K562 (cell line): ENCODE measurements around the gene SLC11A1. TPM values are rescaled to one million over a fixed set of nuclear protein-coding genes. Genes with fewer than 3 reads are reported as not detected.

Experiments
- ATAC-seq: fragments of 200-7000 bp; cut with Tn5 transposase; 3 replicates; pipeline ENCODE4 v1.9.1; 2020; ENCODE audit warnings: moderate library complexity
- BruUV-seq: library from RNA; stranded (reverse); fragments of 400-500 nt; replicated peaks from 2 replicates; lab custom pipeline; 2021; lab: Mats Ljungman, UMichigan
- CTCF ChIA-PET: fragments of 300-600 bp; formaldehyde crosslinking; extraction: SDS; loops from one replicate; lab custom pipeline; 2021; ENCODE audit warnings: low intra/inter-chr PET ratio; lab: Yijun Ruan, JAX
- POLR2A ChIA-PET: fragments of 300-600, 350-650 bp; sonication (Branson Sonifier 250); formaldehyde crosslinking; extraction: SDS; loops from one replicate; lab custom pipeline; 2021; ENCODE audit warnings: antibody characterized with exemption, inconsistent platforms; lab: Yijun Ruan, JAX
- DNase-seq, 4 experiments: peaks; one replicate each; pipeline versions ENCODE4 v3.0.0 to v3.0.0-alpha.2; 2011 to 2018; ENCODE audit warnings: low spot score in 3 of 4, mixed read lengths in 3 of 4; ENCODE audit errors: extremely low read depth in 1 of 4
- FAIRE-seq: peaks from 2 replicates; lab custom pipeline; 2011; peaks lifted over from hg19 to GRCh38; lab: Jason Lieb, UNC
- H2AFZ ChIP-seq: 2 replicates; pipeline ENCODE4 v1.6.0; 2011; ENCODE audit warnings: low read depth, low read length, control low read depth, inconsistent platforms
- H3K27ac ChIP-seq: fragments of 200-600 bp; 3 replicates; pipeline ENCODE4 v1.8.0; 2011; ENCODE audit warnings: low read depth, mild to moderate bottlenecking, control low read depth, inconsistent platforms, low read length, moderate library complexity, mixed read lengths; ENCODE audit errors: extremely low read depth
- H3K27me3 ChIP-seq, 2 experiments: fragments of 300-600 bp in 1 of 2; 2 replicates in 1 of 2; 3 replicates in 1 of 2; pipeline versions ENCODE4 v1.6.0 to v1.8.0; 2011; ENCODE audit warnings: inconsistent platforms in 2 of 2, low read length in 2 of 2, mild to moderate bottlenecking in 1 of 2, mixed read lengths in 1 of 2, moderate library complexity in 1 of 2; ENCODE audit not compliant: control insufficient read depth in 2 of 2, insufficient read depth in 2 of 2
- H3K36me3 ChIP-seq: fragments of 300-600 bp; 3 replicates; pipeline ENCODE4 v1.8.0; 2011; ENCODE audit warnings: mild to moderate bottlenecking, low read length, inconsistent platforms; ENCODE audit not compliant: control insufficient read depth, insufficient read depth
- H3K4me1 ChIP-seq, 2 experiments: fragments of 200-600 bp in 1 of 2; replicated peaks in 1 of 2; 2 replicates in 1 of 2; 3 replicates in 1 of 2; pipeline versions ENCODE4 v1.5.1 to v1.8.0; 2011; ENCODE audit warnings: inconsistent platforms in 2 of 2, low read length in 2 of 2, mild to moderate bottlenecking in 1 of 2, mixed read lengths in 1 of 2, moderate library complexity in 1 of 2; ENCODE audit not compliant: control insufficient read depth in 2 of 2, insufficient read depth in 2 of 2
- H3K4me2 ChIP-seq: 2 replicates; pipeline ENCODE4 v1.6.1; 2011; ENCODE audit warnings: low read length, control low read depth, inconsistent platforms, mixed read lengths; ENCODE audit not compliant: insufficient read depth
- H3K4me3 ChIP-seq: fragments of 200-600 bp; sonication (generic), shearing (Covaris generic); 2 replicates; pipeline ENCODE4 v1.5.1; 2016; ENCODE audit warnings: control low read depth, inconsistent platforms
- H3K79me2 ChIP-seq: fragments of 200-600 bp; 3 replicates; pipeline ENCODE4 v1.8.0; 2011; ENCODE audit warnings: low read length, inconsistent platforms; ENCODE audit not compliant: control insufficient read depth, insufficient read depth
- H3K9ac ChIP-seq, 2 experiments: 2 replicates each; pipeline versions ENCODE4 v1.6.0 to v1.6.1; 2011; ENCODE audit warnings: low read depth in 2 of 2, low read length in 2 of 2, control low read depth in 1 of 2, inconsistent platforms in 1 of 2, mild to moderate bottlenecking in 1 of 2, mixed read lengths in 1 of 2; ENCODE audit not compliant: insufficient read depth in 1 of 2
- H3K9me1 ChIP-seq: one replicate; pipeline ENCODE4 v1.6.0; 2011; ENCODE audit warnings: inconsistent platforms, mild to moderate bottlenecking, low read length, moderate library complexity; ENCODE audit not compliant: control insufficient read depth, insufficient read depth
- H3K9me3 ChIP-seq: replicated peaks from 2 replicates; pipeline ENCODE4 v1.5.1; 2011; ENCODE audit warnings: low read depth, low read length, inconsistent platforms; ENCODE audit not compliant: control insufficient read depth, insufficient read depth
- H4K20me1 ChIP-seq: replicated peaks from 2 replicates; pipeline ENCODE4 v1.6.1; 2011; ENCODE audit warnings: low read length, inconsistent platforms, mixed read lengths; ENCODE audit not compliant: control insufficient read depth, insufficient read depth
- ATF7 ChIP-seq: fragments of 450-650 bp; IDR thresholded peaks from 2 replicates; pipeline ENCODE4 v1.7.1; 2014; ENCODE audit warnings: mild to moderate bottlenecking, moderate library complexity
- DACH1 ChIP-seq: fragments of 450-650 bp; IDR thresholded peaks from 2 replicates; pipeline ENCODE4 v1.6.1; 2018; ENCODE audit not compliant: partially characterized antibody
- E2F1 ChIP-seq: sonication (generic); formaldehyde crosslinking; IDR thresholded peaks from 2 replicates; pipeline ENCODE4 v1.8.1; 2023; ENCODE audit warnings: mild to moderate bottlenecking, missing genetic modification reagents, moderate library complexity
- EGR1 ChIP-seq: fragments of 450-650 bp; conservative IDR thresholded peaks from 2 replicates; pipeline ENCODE4 v1.6.1; 2017; ENCODE audit warnings: mild to moderate bottlenecking
- KHSRP ChIP-seq: fragments of 450-650 bp; IDR thresholded peaks from 2 replicates; pipeline ENCODE4 v1.6.1; 2017
- MAFF ChIP-seq: IDR thresholded peaks from 2 replicates; pipeline ENCODE4 v1.6.1; 2012; ENCODE audit warnings: low read length, improper control_type of control experiment
- MAFK ChIP-seq: IDR thresholded peaks from 2 replicates; pipeline ENCODE4 v1.6.1; 2011; ENCODE audit warnings: low read length, improper control_type of control experiment
- MITF ChIP-seq: IDR thresholded peaks from 2 replicates; pipeline ENCODE4 v1.6.1; 2014; ENCODE audit warnings: antibody characterized with exemption
- MNT ChIP-seq, 2 experiments: fragments of 450-650 bp; conservative IDR thresholded peaks; 2 replicates each; pipeline ENCODE4 v1.6.1; 2017; ENCODE audit warnings: mild to moderate bottlenecking in 2 of 2, moderate library complexity in 2 of 2
- NBN ChIP-seq: fragments of 450-650 bp; IDR thresholded peaks from 2 replicates; pipeline ENCODE4 v1.6.1; 2016; ENCODE audit warnings: low read depth, mild to moderate bottlenecking
- NFXL1 ChIP-seq: fragments of 450-650 bp; formaldehyde crosslinking; IDR thresholded peaks from 2 replicates; pipeline ENCODE4 v1.4.0; 2021; ENCODE audit warnings: mild to moderate bottlenecking
- NR4A1 ChIP-seq, 2 experiments: fragments of 250-450 bp in 1 of 2; fragments of 450-650 bp in 1 of 2; sonication (Bioruptor Pico) in 1 of 2; IDR thresholded peaks; 2 replicates each; pipeline versions ENCODE4 v1.4.0 to v1.6.1; 2016 to 2020; ENCODE audit warnings: mild to moderate bottlenecking in 2 of 2, missing compliant biosample characterization in 1 of 2, missing genetic modification characterization in 1 of 2, moderate library complexity in 1 of 2
- PBX2 ChIP-seq, 2 experiments: IDR thresholded peaks in 1 of 2; conservative IDR thresholded peaks in 1 of 2; 2 replicates each; pipeline ENCODE4 v1.6.1; 2016; ENCODE audit warnings: low read depth in 2 of 2, mild to moderate bottlenecking in 1 of 2, missing compliant biosample characterization in 1 of 2, missing genetic modification characterization in 1 of 2, moderate library complexity in 1 of 2
- SOX6 ChIP-seq: fragments of 450-650 bp; IDR thresholded peaks from 2 replicates; pipeline ENCODE4 v1.6.1; 2014; ENCODE audit warnings: mild to moderate bottlenecking
- ZNF696 ChIP-seq: fragments of 250-450 bp; sonication (Bioruptor Pico); conservative IDR thresholded peaks from 2 replicates; pipeline ENCODE4 v1.4.0; 2020; ENCODE audit warnings: mild to moderate bottlenecking, moderate library complexity
- WGBS: fragments of 100-300 bp; shearing (Covaris generic); methylation state at CpG from one replicate; pipeline ENCODE4 v1.1.6; 2016; ENCODE audit warnings: low coverage, mixed read lengths; ENCODE audit not compliant: insufficient coverage; ENCODE audit errors: missing lambda C conversion rate; 5-methylcytosine and 5-hydroxymethylcytosine counted together
- in situ Hi-C: fragments of 300-500 bp; cut with MboI; formaldehyde crosslinking; loops from 4 replicates; pipeline ENCODE4 v1.15.0; 2018; ENCODE audit warnings: inconsistent platforms, mixed read lengths
- intact Hi-C: fragments of 100-400 bp; cut with micrococcal nuclease; formaldehyde crosslinking; loops from 2 replicates; pipeline ENCODE4 v1.14.2; 2022
- polyA plus RNA-seq, 8 experiments: library from polyadenylated mRNA; depleted of rRNA in 4 of 8; stranded (reverse) in 5 of 8; unstranded in 3 of 8; fragments of >200 nt; fragmentation: Nextera tagmentation in 2 of 8; fragmentation: Illumina TruSeq in 1 of 8; extraction: Ambion mirVana in 2 of 8; extraction: Trizol in 1 of 8; gene quantifications; 2 replicates each; pipeline versions ENCODE4 v1.2.1 to v1.2.3, GENCODE V29; 2011 to 2014; ENCODE audit warnings: inconsistent platforms in 1 of 8, missing spikeins in 1 of 8
- total RNA-seq, 7 experiments: library from RNA; depleted of rRNA in 6 of 7; stranded (reverse); fragments of >200 nt in 6 of 7; fragmentation: Illumina TruSeq in 2 of 7; extraction: Trizol in 2 of 7; gene quantifications; 2 replicates each; pipeline versions ENCODE4 v1.2.1 to v1.2.3, GENCODE V29; 2011 to 2021; ENCODE audit warnings: low replicate concordance in 1 of 7

Gene SLC11A1
- total and polyA plus RNA-seq, 9 of the 15 experiments (the other 6 are each of a cell fraction or from before 2014, with no cell fraction given) = 0.35 to 1.6 (median 0.65) TPM

- peak overlapping the region; percentile 72 for H3K27ac ChIP-seq
- 14% methylated on average over 9 of the region's 9 CpGs for WGBS
- H2AFZ ChIP-seq = peak overlapping the region; percentile 17
- peak overlapping the region; percentile 51 to 85; a peak in 3 of 4 replicates for H3K9ac ChIP-seq
- CTCF ChIA-PET = no interaction called here
- in situ Hi-C loops (no loop called here), intact Hi-C loops (no loop called here)
- ATAC-seq (peak; percentile 91), DNase-seq (peak; percentile 59 to 90 (median 66)), FAIRE-seq (peak; percentile 99)
- peak overlapping the region; percentile 51 for H3K4me2 ChIP-seq
- no peaks in the 10 kb centered on the region for H3K9me1 ChIP-seq
- peaks cover 37 to 67% of the 10 kb centered on the region in 2 experiments; a peak in 4 of 5 replicates for H3K4me1 ChIP-seq
- H3K9me3 ChIP-seq = no peaks in the 10 kb centered on the region
- POLR2A ChIA-PET = interaction anchor here (0.6 to 1.1 kb wide), 4 partner anchors 8 to 242 kb away, joined by 3 to 5 read pairs (median 3); no protein-coding TSS in a partner anchor
- no peaks in the 10 kb centered on the region for H4K20me1 ChIP-seq
- BruUV-seq = no TSS peak
- H3K36me3 ChIP-seq = no peaks in the 10 kb centered on the region
- H3K27me3 ChIP-seq = no peaks in the 10 kb centered on the region
- no peak overlapping the region for H3K4me3 ChIP-seq
- H3K79me2 ChIP-seq = no peaks in the 10 kb centered on the region
- TF ChIP-seq DACH1 (peak; percentile 19), MNT (conservative IDR thresholded peaks at IDR 0.05) (0 out of 4 replicates have a peak, but pooled peaks of 1 of the 2 experiments have one; percentile 24), ATF7 (peak; percentile 79), ZNF696 (CRISPR knock-in tag) (no peak), MITF (0 out of 2 replicates have a peak, but pooled peaks have one; percentile 10), SOX6 (peak; percentile 74), NBN (peak; percentile 22; the same call in 1 of the 2 replicates), NFXL1 (no peak), PBX2 (CRISPR knock-in tag; IDR thresholded peaks at IDR 0.05; ENCODE audit: low read depth) (0 out of 2 replicates have a peak, but pooled peaks have one; percentile 5), PBX2 (tag; conservative IDR thresholded peaks at IDR 0.05; ENCODE audit: low read depth) (peak; percentile 73), MAFF (peak; percentile 79), NR4A1 (CRISPR knock-in tag; IDR thresholded peaks at IDR 0.05) (no peak), NR4A1 (tag; IDR thresholded peaks at IDR 0.05) (no peak), E2F1 (CRISPR knock-in tag) (no peak), EGR1 (no peak), MAFK (peak; percentile 77), KHSRP (peak; percentile 51; the same call in 1 of the 2 replicates)
Observed at GRCh38 chr2:218422403-218423086, 40.5 kb downstream of the SLC11A1 start.
